HG02870 (cell line): ENCODE data around the gene IKZF1.

Experiments
- ATAC-seq: cut with Tn5 transposase; IDR thresholded peaks from one replicate; pipeline ENCODE4 v1.9.1; 2021; ENCODE audit warnings: mild to moderate bottlenecking, moderate library complexity; ENCODE audit not compliant: unreplicated experiment

Gene IKZF1

GRCh38 chr7:50369143-50370026 lies 64.9 kb downstream of the IKZF1 start:
- no peak for ATAC-seq

GRCh38 chr7:50370884-50371283 lies 66.4 kb downstream of the IKZF1 start:
- ATAC-seq, result no peak

GRCh38 chr7:50371551-50372021 lies 67.1 kb downstream of the IKZF1 start:
- ATAC-seq, result no peak

- no peak for ATAC-seq
These were observed 68.4 kb downstream of the IKZF1 start for GRCh38 chr7:50372923-50373322.

GRCh38 chr7:50376056-50376820 lies 71.7 kb downstream of the IKZF1 start:
- no peak for ATAC-seq

GRCh38 chr7:50377356-50377755 lies 72.8 kb downstream of the IKZF1 start:
- no peak for ATAC-seq

- ATAC-seq, result peak; percentile 57
These were observed 74.6 kb downstream of the IKZF1 start for GRCh38 chr7:50379082-50379481.

- ATAC-seq, result no peak
These were observed 75.0 kb downstream of the IKZF1 start for GRCh38 chr7:50379539-50379938.

- ATAC-seq, result no peak
These were observed 77.9 kb downstream of the IKZF1 start for GRCh38 chr7:50382455-50382854.

- no peak for ATAC-seq
These were observed 82.8 kb downstream of the IKZF1 start for GRCh38 chr7:50387351-50387750.

- no peak for ATAC-seq
These were observed 85.4 kb downstream of the IKZF1 start for GRCh38 chr7:50389961-50390360.

GRCh38 chr7:50391386-50391785 lies 86.9 kb downstream of the IKZF1 start:
- ATAC-seq, result no peak

- ATAC-seq, result no peak
These were observed 88.6 kb downstream of the IKZF1 start for GRCh38 chr7:50393076-50393475.

GRCh38 chr7:50393547-50394252 lies 89.2 kb downstream of the IKZF1 start:
- peak; percentile 36 for ATAC-seq

- ATAC-seq, result no peak
These were observed 89.8 kb downstream of the IKZF1 start for GRCh38 chr7:50394315-50394714.

- peak; percentile 24 for ATAC-seq
These were observed 92.3 kb downstream of the IKZF1 start for GRCh38 chr7:50396856-50397255.

GRCh38 chr7:50397320-50397970 lies 92.9 kb downstream of the IKZF1 start:
- ATAC-seq, result peak; percentile 70

- no peak for ATAC-seq
These were observed 93.4 kb downstream of the IKZF1 start for GRCh38 chr7:50397971-50398324.

GRCh38 chr7:50399206-50399605 lies 94.7 kb downstream of the IKZF1 start:
- no peak for ATAC-seq

- no peak for ATAC-seq
These were observed 95.1 kb downstream of the IKZF1 start for GRCh38 chr7:50399635-50400034.

- no peak for ATAC-seq
These were observed 95.6 kb downstream of the IKZF1 start for GRCh38 chr7:50400114-50400513.
